GM10248 (cell line): Measurements from ENCODE around the gene NMRAL1.

Experiments
- CTCF ChIA-PET: fragments of 300-600 bp; sonication (Branson Sonifier 250); formaldehyde crosslinking; extraction: SDS; loops from one replicate; lab custom pipeline; 2021; ENCODE audit warnings: antibody characterized with exemption; lab: Yijun Ruan, JAX
- POLR2A ChIA-PET: fragments of 350-650 bp; sonication (Branson Sonifier 250); formaldehyde crosslinking; extraction: SDS; loops from one replicate; lab custom pipeline; 2020; ENCODE audit warnings: antibody characterized with exemption; lab: Yijun Ruan, JAX
- DNase-seq: peaks from one replicate; pipeline ENCODE4 v3.0.0; 2012; ENCODE audit errors: extremely low spot score
- TF ChIP-seq, protein P1 (sequence below): IDR thresholded peaks from 2 replicates; pipeline ENCODE4 v1.5.1; 2012; ENCODE audit warnings: mild to moderate bottlenecking, low read depth; ENCODE audit errors: extremely low read depth, missing control alignments, control extremely low read depth

NMRAL1 gene

DNA sequence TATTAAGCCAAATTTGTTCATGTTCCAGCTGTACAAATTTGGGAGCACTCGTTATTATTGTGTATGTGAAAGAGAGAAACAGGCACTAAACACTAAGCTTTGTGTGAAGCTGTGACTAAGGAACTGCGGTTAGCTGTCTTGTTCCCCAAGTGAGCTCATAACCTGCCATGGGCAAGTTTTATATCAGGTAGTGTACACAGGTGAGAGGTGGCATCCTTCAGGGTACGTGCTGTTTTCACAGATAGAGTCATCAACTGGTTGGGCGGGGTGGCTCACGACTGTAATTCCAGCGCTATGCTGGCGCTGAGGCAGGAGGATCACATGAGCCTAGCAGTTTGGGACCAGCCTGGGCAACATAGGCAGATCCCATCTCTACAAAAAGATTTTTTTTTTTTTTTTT is 45.9 kb downstream of the NMRAL1 start:
- DNase-seq, result no peak
- ChIA-PET POLR2A (interaction anchor here (0.8 to 0.9 kb wide), 2 partner anchors 12 to 24 kb away, joined by 4 to 6 read pairs; partner anchors contain the start of gene CORO7), CTCF (interaction anchor here (1.5 kb wide), 1 partner anchor 26 kb away, joined by 5 read pairs; no protein-coding TSS in a partner anchor)
- TF ChIP-seq, protein P1, sequence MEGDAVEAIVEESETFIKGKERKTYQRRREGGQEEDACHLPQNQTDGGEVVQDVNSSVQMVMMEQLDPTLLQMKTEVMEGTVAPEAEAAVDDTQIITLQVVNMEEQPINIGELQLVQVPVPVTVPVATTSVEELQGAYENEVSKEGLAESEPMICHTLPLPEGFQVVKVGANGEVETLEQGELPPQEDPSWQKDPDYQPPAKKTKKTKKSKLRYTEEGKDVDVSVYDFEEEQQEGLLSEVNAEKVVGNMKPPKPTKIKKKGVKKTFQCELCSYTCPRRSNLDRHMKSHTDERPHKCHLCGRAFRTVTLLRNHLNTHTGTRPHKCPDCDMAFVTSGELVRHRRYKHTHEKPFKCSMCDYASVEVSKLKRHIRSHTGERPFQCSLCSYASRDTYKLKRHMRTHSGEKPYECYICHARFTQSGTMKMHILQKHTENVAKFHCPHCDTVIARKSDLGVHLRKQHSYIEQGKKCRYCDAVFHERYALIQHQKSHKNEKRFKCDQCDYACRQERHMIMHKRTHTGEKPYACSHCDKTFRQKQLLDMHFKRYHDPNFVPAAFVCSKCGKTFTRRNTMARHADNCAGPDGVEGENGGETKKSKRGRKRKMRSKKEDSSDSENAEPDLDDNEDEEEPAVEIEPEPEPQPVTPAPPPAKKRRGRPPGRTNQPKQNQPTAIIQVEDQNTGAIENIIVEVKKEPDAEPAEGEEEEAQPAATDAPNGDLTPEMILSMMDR, result no peak

DNA sequence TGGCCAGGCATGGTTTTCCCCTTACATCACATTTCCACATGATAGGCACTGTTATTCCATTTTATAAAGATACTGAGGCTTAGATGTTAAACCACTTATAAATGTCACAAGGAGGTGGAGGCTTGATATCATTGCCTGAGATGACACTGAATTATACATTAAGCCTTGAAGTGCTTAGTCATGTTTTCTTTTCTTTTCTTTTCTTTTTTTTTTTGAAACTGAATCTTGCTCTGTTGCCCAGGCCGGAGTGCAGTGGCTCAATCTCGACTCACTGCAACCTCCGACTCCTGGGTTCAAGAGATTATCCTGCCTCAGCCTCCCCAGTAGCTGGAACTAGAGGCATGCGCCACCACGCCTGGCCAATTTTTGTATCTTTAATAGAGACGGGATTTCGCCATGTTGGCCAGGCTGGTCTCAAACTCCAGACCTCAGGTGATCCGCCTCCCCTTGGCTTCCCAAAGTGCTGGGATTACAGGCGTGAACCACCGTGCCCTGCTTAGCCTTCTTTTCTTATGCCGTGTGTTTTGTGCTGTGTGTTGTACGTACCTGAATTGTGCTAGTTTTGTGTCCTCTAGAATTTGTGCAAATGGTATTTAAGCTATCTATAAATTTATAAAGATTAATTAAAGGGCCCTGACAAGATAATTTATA is 47.6 kb downstream of the NMRAL1 start:
- TF ChIP-seq, protein P1, result no peak
- ChIA-PET CTCF (interaction anchor here (1.0 to 2.1 kb wide), 2 partner anchors 9 to 24 kb away, joined by 3 to 5 read pairs; no protein-coding TSS in a partner anchor), POLR2A (no interaction called here)
- DNase-seq, result no peak

DNA sequence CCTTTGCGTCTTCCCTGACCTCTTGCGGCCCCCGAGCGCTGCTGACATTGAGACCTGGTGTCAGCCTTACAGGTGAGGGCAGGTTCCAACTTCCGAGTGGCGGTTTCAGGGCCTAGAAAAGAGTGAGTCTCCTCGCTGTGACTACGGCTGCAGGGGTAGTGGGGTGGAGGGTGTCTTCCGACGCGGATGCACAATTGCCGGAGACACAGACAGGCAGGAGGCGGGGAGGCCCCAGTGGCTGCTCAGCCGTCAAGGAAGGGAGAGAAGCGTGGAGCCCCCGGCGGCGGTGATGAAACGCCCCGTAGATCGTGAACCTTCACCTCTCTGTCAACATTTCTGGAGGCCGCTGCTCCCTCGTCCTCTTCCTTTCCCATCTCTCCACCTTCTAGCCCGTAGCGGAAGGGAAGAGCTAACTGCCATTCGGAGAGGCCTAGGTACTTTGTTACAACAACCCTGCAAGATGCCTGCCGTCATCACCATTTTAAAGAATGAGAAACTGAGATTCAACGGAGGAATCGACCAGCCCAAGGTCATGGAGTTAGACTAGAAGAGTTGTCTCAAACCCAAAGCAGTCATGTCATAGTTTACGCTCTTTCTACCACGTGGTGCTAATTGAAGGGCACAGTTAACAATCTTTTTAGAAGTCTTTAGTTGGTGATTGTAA is 48.3 kb downstream of the NMRAL1 start:
- TF ChIP-seq, protein P1, result no peak
- ChIA-PET POLR2A (no interaction called here), CTCF (interaction anchor here (1.0 to 2.1 kb wide), 2 partner anchors 9 to 24 kb away, joined by 3 to 5 read pairs; no protein-coding TSS in a partner anchor)
- no peak for DNase-seq

DNA sequence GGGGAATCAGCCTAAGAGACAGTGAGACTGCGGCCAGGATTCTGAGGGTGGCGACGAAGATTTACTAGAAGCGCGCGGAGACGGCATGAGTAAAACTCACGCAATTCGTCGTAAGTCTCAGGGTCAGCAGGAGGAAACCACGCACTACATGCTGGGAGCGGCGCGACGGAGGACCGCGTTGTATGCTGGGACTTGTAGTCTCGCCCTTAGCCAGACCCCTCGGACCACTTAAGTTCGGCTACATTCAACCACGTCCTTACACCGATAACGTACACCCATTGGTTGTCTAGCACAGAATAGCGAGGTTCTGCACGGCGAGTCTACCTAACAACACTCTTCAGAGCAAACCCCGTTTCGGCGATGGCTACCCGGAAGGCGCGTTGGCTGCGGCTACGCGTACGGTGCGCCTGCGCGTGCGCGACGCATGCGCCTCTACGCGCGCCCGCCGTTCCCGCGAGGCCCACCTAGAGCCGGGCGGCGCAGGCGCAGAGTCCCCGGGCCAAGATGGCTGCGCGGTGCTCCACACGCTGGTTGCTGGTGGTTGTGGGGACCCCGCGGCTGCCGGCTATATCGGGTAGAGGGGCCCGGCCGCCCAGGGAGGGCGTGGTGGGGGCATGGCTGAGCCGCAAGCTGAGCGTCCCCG is 48.9 kb downstream of the NMRAL1 start, which contains the start of gene DNAJA3:
TSS of gene DNAJA3 (plus strand) at position 491 of the 643 bp plus-strand sequence. CDS start at position 505, 14 bp downstream.
- TF ChIP-seq, protein P1, result no peak
- POLR2A ChIA-PET, result no interaction called here
- CTCF ChIA-PET, result interaction anchor here (1.0 to 2.1 kb wide), 2 partner anchors 8 to 23 kb away, joined by 3 to 5 read pairs; no protein-coding TSS in a partner anchor
- DNase-seq, result peak; percentile 98

- CTCF ChIA-PET, result interaction anchor here (1.0 to 8.7 kb wide), 3 partner anchors 17 to 640 kb away, joined by 3 to 89 read pairs (median 3); no protein-coding TSS in a partner anchor
- POLR2A ChIA-PET, result no interaction called here
- DNase-seq, result no peak
- TF ChIP-seq, protein P1, result no peak
These were observed 53.8 kb downstream of the NMRAL1 start for GRCh38 chr16:4420505-4421105.
